Epithelial cell of umbilical artery (primary cell): Measurements from ENCODE around the gene APLP1. TPM values are rescaled to one million over a fixed set of nuclear protein-coding genes. Genes with fewer than 3 reads are reported as not detected.

ENCODE experiments used
- total RNA-seq: library from RNA; depleted of rRNA; stranded (reverse); fragments of >200 nt; gene quantifications from 2 replicates; pipeline ENCODE4 v1.2.3, GENCODE V29; 2014

APLP1 gene
- 1.2 and 5.5 TPM in 2 replicates for total RNA-seq

DNA sequence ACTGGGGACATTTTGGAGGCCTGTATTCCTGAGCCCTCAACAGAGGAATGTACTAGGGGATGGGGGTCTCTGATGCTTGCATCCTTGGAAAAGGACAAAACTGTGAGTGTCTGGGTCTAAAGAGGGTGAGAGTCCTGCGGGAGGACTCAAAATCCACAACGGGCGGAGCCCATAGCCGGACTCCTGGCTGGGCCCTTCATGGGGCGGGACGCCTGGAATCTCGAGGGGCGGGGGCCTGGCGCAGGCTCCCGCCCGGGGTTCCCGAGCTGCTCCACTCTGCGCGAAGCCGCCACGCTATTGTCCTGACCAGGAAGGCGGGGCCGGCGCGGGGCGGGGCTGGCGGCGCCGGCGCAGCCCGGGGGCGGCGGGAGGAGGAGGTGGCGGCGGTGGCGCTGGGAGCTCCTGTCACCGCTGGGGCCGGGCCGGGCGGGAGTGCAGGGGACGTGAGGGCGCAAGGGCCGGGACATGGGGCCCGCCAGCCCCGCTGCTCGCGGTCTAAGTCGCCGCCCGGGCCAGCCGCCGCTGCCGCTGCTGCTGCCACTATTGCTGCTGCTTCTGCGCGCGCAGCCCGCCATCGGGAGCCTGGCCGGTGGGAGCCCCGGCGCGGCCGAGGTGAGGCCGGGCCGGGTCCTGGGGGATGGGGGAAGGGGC lies at the start of gene APLP1:
APLP1 (plus strand) TSS at position 403 of the 651 bp plus-strand sequence; CDS start at position 466, 63 bp downstream.

DNA sequence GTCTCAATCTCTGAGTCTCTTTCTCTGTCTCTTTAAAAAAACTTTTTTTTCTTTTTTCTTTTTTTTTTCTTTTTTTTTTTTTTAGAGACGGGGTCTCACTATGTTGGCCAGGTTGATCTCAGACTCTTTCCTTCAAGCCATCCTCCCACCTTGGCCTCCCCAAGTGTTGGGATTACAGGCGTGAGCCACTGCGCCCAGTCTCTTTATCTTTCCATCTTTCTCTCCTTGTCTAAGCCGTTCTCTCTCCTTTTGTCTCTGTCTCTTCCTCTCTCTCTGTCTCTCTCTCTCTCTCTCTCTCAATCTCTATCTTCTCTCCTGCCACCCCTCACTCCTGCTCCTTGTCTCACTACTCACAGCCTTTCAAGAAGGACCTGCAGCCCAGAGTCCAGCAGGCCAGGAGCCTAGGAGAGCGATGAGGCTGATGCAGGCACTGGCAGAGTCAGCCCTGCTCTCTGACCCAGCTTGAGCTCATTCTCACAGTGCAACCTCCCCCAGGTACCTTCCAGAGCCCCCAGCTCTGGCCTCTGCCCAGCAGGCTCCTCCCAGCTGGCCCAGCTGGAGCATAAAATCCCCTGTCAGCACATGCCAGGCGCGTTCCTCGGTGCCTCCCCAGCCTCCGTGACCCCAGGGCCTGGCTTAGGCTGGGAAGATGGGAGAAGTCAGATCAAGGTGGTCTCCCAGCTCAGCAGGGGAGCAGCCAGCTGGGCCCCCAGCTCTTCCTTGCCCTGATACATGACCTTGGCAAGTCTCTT lies 16.2 kb upstream of the APLP1 start, which contains the start of gene NPHS1:
NPHS1 (minus strand) TSS at position 476 of the 752 bp plus-strand sequence. CDS start 667 bp downstream, outside the sequence.

DNA sequence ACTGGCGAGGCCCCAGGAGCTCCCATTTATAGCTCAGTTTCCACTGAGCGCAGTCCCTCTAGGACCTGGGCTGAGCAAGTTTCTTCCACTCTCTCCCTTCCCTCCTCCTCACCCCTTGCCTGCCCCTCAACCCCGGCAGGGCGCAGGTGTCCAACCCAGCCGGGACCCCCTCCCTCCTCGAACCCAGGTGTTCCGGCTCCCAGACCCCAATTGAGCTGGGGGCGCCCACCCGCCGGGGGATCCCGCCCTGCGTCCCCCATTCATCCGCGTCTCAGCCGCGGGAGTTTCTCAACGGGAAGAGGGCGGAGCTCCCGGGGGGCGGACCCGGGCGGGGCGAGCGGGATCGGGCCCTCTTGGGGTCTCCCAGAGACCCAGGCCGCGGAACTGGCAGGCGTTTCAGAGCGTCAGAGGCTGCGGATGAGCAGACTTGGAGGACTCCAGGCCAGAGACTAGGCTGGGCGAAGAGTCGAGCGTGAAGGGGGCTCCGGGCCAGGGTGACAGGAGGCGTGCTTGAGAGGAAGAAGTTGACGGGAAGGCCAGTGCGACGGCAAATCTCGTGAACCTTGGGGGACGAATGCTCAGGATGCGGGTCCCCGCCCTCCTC lies 11.7 kb upstream of the APLP1 start, which contains the start of gene KIRREL2:
KIRREL2 (plus strand) TSS at position 366 of the 604 bp plus-strand sequence; CDS start at position 575, 209 bp downstream.

DNA sequence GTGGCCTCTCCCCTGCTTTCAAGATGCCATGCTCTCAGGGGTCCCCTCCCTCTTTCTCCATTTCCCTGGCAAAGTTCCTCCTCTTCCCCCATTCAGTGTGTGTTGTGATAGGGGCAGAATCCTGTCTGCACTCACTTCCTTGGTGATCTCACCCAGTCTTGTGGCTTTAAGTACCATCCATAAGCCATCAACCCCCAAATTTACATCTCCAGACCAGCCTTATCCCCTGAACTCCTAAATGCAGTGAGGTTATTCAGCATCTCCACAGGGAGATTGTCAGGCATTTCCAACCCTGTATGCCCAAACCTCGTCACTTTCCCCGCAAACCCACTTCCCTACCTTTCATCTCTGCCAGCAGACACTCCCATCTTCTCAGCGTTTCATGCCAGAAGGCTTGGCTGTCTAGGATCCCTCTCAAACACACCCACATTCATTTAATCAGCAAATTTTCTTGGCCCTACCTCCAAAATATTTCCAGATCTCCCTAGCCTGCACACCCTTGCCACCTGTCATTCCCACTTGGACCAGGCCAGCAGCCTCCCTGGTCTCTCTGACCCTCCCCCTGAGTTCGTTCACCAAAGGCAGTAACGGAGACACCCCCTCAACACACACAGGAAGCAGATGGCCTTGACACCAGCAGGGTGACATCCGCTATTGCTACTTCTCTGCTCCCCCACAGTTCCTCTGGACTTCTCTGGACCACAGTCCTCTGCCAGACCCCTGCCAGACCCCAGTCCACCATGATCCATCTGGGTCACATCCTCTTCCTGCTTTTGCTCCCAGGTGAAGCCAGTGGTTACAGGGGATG lies 33.7 kb downstream of the APLP1 start, which contains the start of gene HCST:
HCST (plus strand) TSS at position 676 of the 808 bp plus-strand sequence; CDS start at position 741, 65 bp downstream.

DNA sequence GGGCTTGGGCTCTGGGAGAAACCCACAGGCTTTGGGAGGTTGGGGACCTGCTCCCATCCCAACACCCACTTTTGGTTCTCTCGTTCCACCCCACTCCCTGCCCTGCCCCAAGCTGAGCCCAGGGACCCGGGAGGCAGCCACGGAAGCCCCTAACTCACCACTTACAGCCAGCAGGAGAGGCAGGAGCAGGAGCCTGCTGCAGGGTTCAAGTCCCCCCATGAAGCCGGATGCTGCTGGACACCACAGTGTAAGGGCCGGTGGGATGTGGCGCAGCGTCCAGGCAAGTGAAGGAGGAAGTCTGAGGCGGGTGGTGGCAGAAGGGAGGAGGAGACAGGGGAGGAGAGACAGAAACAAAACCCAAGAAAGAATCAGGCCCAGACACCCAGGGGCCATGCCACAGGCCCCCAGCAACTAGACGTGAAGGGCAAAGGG lies 39.7 kb downstream of the APLP1 start, which contains the start of gene TYROBP:
TYROBP (minus strand) TSS at position 286 of the 432 bp plus-strand sequence; CDS start at position 219, 67 bp downstream.

Other genes starting within 250 kb of the APLP1 start
- gene RBM42, start 239.5 kb upstream of the APLP1 start, total RNA-seq: 48.3 and 53.3 TPM in 2 replicates
- 0.30 TPM in 1 of 2 replicates, not detected in the other for gene ETV2, start 226.8 kb upstream of the APLP1 start, total RNA-seq
- gene COX6B1, start 220.3 kb upstream of the APLP1 start, total RNA-seq: 282 and 403 TPM in 2 replicates
- gene UPK1A, start 202.1 kb upstream of the APLP1 start, total RNA-seq: not detected in 2 replicates
- gene ZBTB32, start 164.0 kb upstream of the APLP1 start, total RNA-seq: not detected in 2 replicates
- 3.6 and 7.0 TPM in 2 replicates for gene KMT2B, start 150.6 kb upstream of the APLP1 start, total RNA-seq
- gene IGFLR1, start 126.1 kb upstream of the APLP1 start, total RNA-seq: 0.91 and 4.2 TPM in 2 replicates
- 3.9 and 14.0 TPM in 2 replicates for gene U2AF1L4, start 123.2 kb upstream of the APLP1 start, total RNA-seq
- gene PSENEN, start 122.9 kb upstream of the APLP1 start, total RNA-seq: 14.0 and 15.2 TPM in 2 replicates
- 5.2 and 9.0 TPM in 2 replicates for gene LIN37, start 120.0 kb upstream of the APLP1 start, total RNA-seq
- gene HSPB6, start 111.5 kb upstream of the APLP1 start, total RNA-seq: 0.65 and 3.0 TPM in 2 replicates
- 2.6 and 4.0 TPM in 2 replicates for gene PROSER3, start 110.4 kb upstream of the APLP1 start, total RNA-seq
- 2.6 and 4.0 TPM in 2 replicates for gene ARHGAP33, start 93.0 kb upstream of the APLP1 start, total RNA-seq
- gene PRODH2, start 55.7 kb upstream of the APLP1 start, total RNA-seq: not detected in 2 replicates
- not detected in 2 replicates for gene NPHS1, start 16.1 kb upstream of the APLP1 start, total RNA-seq
- 0.15 TPM in 1 of 2 replicates, not detected in the other for gene KIRREL2, start 11.7 kb upstream of the APLP1 start, total RNA-seq
- 1.6 and 17.5 TPM in 2 replicates for gene NFKBID, start 32.0 kb downstream of the APLP1 start, total RNA-seq
- not detected in 2 replicates for gene HCST, start 34.0 kb downstream of the APLP1 start, total RNA-seq
- gene TYROBP, start 39.7 kb downstream of the APLP1 start, total RNA-seq: not detected in 2 replicates
- gene LRFN3, start 67.8 kb downstream of the APLP1 start, total RNA-seq: 1.3 and 2.4 TPM in 2 replicates
- 10.9 and 18.2 TPM in 2 replicates for gene SDHAF1, start 126.6 kb downstream of the APLP1 start, total RNA-seq
- gene SYNE4, start 140.2 kb downstream of the APLP1 start, total RNA-seq: not detected in 2 replicates
- 12.3 and 22.2 TPM in 2 replicates for gene ALKBH6, start 145.6 kb downstream of the APLP1 start, total RNA-seq
- gene CLIP3, start 164.3 kb downstream of the APLP1 start, total RNA-seq: 1.8 and 1.9 TPM in 2 replicates
- 0.65 and 1.2 TPM in 2 replicates for gene THAP8, start 185.7 kb downstream of the APLP1 start, total RNA-seq
- gene WDR62, start 186.3 kb downstream of the APLP1 start, total RNA-seq: 4.2 and 7.0 TPM in 2 replicates
- gene OVOL3, start 242.6 kb downstream of the APLP1 start, total RNA-seq: not detected in 2 replicates
- gene POLR2I, start 246.3 kb downstream of the APLP1 start, total RNA-seq: 73.7 and 126 TPM in 2 replicates
- 215 and 250 TPM in 2 replicates for gene TBCB, start 246.9 kb downstream of the APLP1 start, total RNA-seq